Measurements from ENCODE around the gene CCIN.

Gene CCIN

GRCh38 chr9:36213989-36214388, 44.8 kb downstream of the CCIN start:
- Histone ChIP-seq H3K4me3 (no peak overlapping the region), H3K27ac (peak overlapping the region; percentile 4 to 41)
- no peak for TF ChIP-seq CTCF (IDR thresholded peaks at IDR 0.05)
- no peak for DNase-seq (ENCODE audit: low spot score)

- Histone ChIP-seq H3K4me3 (no peak overlapping the region), H3K27ac (peak overlapping the region; percentile 4 to 41)
- TF ChIP-seq CTCF (IDR thresholded peaks at IDR 0.05): no peak
- DNase-seq (ENCODE audit: low spot score): no peak
These were observed 45.4 kb downstream of the CCIN start for GRCh38 chr9:36214571-36214970.

- Histone ChIP-seq H3K27ac (no peak overlapping the region), H3K4me3 (no peak overlapping the region)
- no peak for TF ChIP-seq CTCF (IDR thresholded peaks at IDR 0.05)
- no peak for DNase-seq (ENCODE audit: low spot score)
These were observed 48.2 kb downstream of the CCIN start for GRCh38 chr9:36217256-36217968.

GRCh38 chr9:36218011-36218410, 48.8 kb downstream of the CCIN start:
- H3K4me3 ChIP-seq: no peak overlapping the region
- no peak for TF ChIP-seq CTCF (IDR thresholded peaks at IDR 0.05)
- no peak for DNase-seq (ENCODE audit: low spot score)
- no peak overlapping the region for H3K27ac ChIP-seq

GRCh38 chr9:36218411-36218901, 49.3 kb downstream of the CCIN start:
- DNase-seq (ENCODE audit: low spot score): no peak

More at GRCh38 chr9:36218411-36218901, 49.3 kb downstream of the CCIN start:
- Histone ChIP-seq H3K27ac (no peak overlapping the region), H3K4me3 (no peak overlapping the region)
- TF ChIP-seq CTCF (IDR thresholded peaks at IDR 0.05): no peak
